HCT116 (cell line): ENCODE data around the gene CALML6. TPM values are rescaled to one million over a fixed set of nuclear protein-coding genes. Genes with fewer than 3 reads are reported as not detected.

Experiments
- ATAC-seq: fragments of 200-7000 bp; cut with Tn5 transposase; 2 replicates; pipeline ENCODE4 v1.9.1; 2020; ENCODE audit warnings: mild to moderate bottlenecking, moderate library complexity
- BruUV-seq: library from RNA; stranded (reverse); fragments of 400-500 nt; replicated peaks from 2 replicates; lab custom pipeline; 2021; lab: Mats Ljungman, UMichigan
- CTCF ChIA-PET: fragments of 300-600 bp; sonication (Branson Sonifier 250); formaldehyde crosslinking; loops from one replicate; lab custom pipeline; 2021; ENCODE audit warnings: antibody characterized with exemption; lab: Charles Lee
- POLR2A ChIA-PET: fragments of 300-600, 350-600 bp; sonication (Branson Sonifier 250); formaldehyde crosslinking; loops from one replicate; lab custom pipeline; 2021; ENCODE audit warnings: antibody characterized with exemption; lab: Charles Lee
- RAD21 ChIA-PET, 2 experiments: fragments of 300-600 bp; sonication (Branson Sonifier 250); formaldehyde crosslinking; loops; one replicate each; lab custom pipeline; 2023; ENCODE audit warnings: low total read pairs in 2 of 2; ENCODE audit not compliant: uncharacterized antibody in 2 of 2, unreplicated experiment in 2 of 2, low non-redundant PET in 1 of 2; lab: Charles Lee
- DNase-seq: peaks from one replicate; pipeline ENCODE4 v3.0.0-alpha.2; 2010; ENCODE audit warnings: low read depth, low spot score
- H2AFZ ChIP-seq: fragments of 200-600 bp; shearing (Covaris generic), sonication (generic); 2 replicates; pipeline ENCODE4 v1.6.1; 2017; ENCODE audit warnings: low read depth, mixed run types, mixed read lengths, antibody characterized with exemption, low read length; ENCODE audit not compliant: poor library complexity, severe bottlenecking
- H3K27ac ChIP-seq: 2 replicates; pipeline ENCODE4 v1.5.1; 2012; ENCODE audit warnings: low read depth, low read length
- H3K27me3 ChIP-seq: fragments of 200-600 bp; sonication (generic); 2 replicates; pipeline ENCODE4 v1.6.1; 2016; ENCODE audit warnings: mixed run types, low read length, mixed read lengths; ENCODE audit not compliant: insufficient read depth
- H3K36me3 ChIP-seq, 2 experiments: fragments of 200-500 bp in 1 of 2; fragments of 200-600 bp in 1 of 2; sonication (Bioruptor generic) in 1 of 2; sonication (generic) in 1 of 2; 2 replicates each; pipeline versions ENCODE4 v1.5.1 to v1.6.1; 2014 to 2016; ENCODE audit warnings: low read length in 2 of 2, inconsistent platforms in 1 of 2, mixed read lengths in 1 of 2, mixed run types in 1 of 2; ENCODE audit not compliant: insufficient read depth in 2 of 2, control insufficient read depth in 1 of 2
- H3K4me1 ChIP-seq, 2 experiments: fragments of 200-600 bp in 1 of 2; sonication (generic) in 1 of 2; 2 replicates each; pipeline versions ENCODE4 v1.5.1 to v1.6.1; 2012 to 2017; ENCODE audit warnings: low read length in 2 of 2, inconsistent platforms in 1 of 2, mild to moderate bottlenecking in 1 of 2, mixed read lengths in 1 of 2, mixed run types in 1 of 2, moderate library complexity in 1 of 2; ENCODE audit not compliant: insufficient read depth in 2 of 2, control insufficient read depth in 1 of 2
- H3K4me2 ChIP-seq: fragments of 200-600 bp; sonication (generic); 2 replicates; pipeline ENCODE4 v1.6.1; 2017; ENCODE audit warnings: mixed run types, low read length, mixed read lengths
- H3K4me3 ChIP-seq, 2 experiments: fragments of 200-600 bp in 1 of 2; sonication (generic) in 1 of 2; replicated peaks in 1 of 2; 2 replicates each; pipeline ENCODE4 v1.5.1; 2011 to 2016; ENCODE audit warnings: low read length in 2 of 2, control low read depth in 1 of 2, low read depth in 1 of 2, mild to moderate bottlenecking in 1 of 2, mixed read lengths in 1 of 2, mixed run types in 1 of 2
- H3K79me2 ChIP-seq: fragments of 200-600 bp; sonication (generic); 2 replicates; pipeline ENCODE4 v1.6.1; 2017; ENCODE audit warnings: mild to moderate bottlenecking, mixed run types, low read length, moderate library complexity, mixed read lengths; ENCODE audit not compliant: insufficient read depth
- H3K9ac ChIP-seq: fragments of 200-600 bp; sonication (generic); 2 replicates; pipeline ENCODE4 v1.6.1; 2016; ENCODE audit warnings: low read length, mixed read lengths
- H3K9me2 ChIP-seq: fragments of 200-600 bp; sonication (generic), shearing (Covaris generic); 2 replicates; pipeline ENCODE4 v1.6.1; 2017; ENCODE audit warnings: mixed run types, mild to moderate bottlenecking, moderate library complexity; ENCODE audit not compliant: insufficient read depth
- H3K9me3 ChIP-seq, 2 experiments: fragments of 200-500 bp in 1 of 2; fragments of 200-600 bp in 1 of 2; sonication (Bioruptor generic) in 1 of 2; sonication (generic) in 1 of 2; 2 replicates each; pipeline ENCODE4 v1.6.1; 2014 to 2017; ENCODE audit warnings: low read length in 2 of 2, mixed read lengths in 2 of 2, inconsistent platforms in 1 of 2, low read depth in 1 of 2, mild to moderate bottlenecking in 1 of 2, mixed run types in 1 of 2, moderate library complexity in 1 of 2; ENCODE audit not compliant: control insufficient read depth in 1 of 2, insufficient read depth in 1 of 2
- H4K20me1 ChIP-seq: fragments of 200-600 bp; sonication (generic), shearing (Covaris generic); 2 replicates; pipeline ENCODE4 v1.6.1; 2017; ENCODE audit warnings: mixed run types, mild to moderate bottlenecking, moderate library complexity; ENCODE audit not compliant: insufficient read depth
- EGR1 ChIP-seq: IDR thresholded peaks from 2 replicates; pipeline ENCODE4 v1.6.1; 2012; ENCODE audit warnings: low read depth
- ELF1 ChIP-seq: IDR thresholded peaks from 2 replicates; pipeline ENCODE4 v1.6.1; 2012; ENCODE audit warnings: low read depth, borderline replicate concordance
- EZH2 ChIP-seq: fragments of 200-600 bp; sonication (generic); IDR thresholded peaks from 2 replicates; pipeline ENCODE4 v1.6.1; 2017; ENCODE audit warnings: antibody characterized with exemption, mixed run types
- JUND ChIP-seq: IDR thresholded peaks from 2 replicates; pipeline ENCODE4 v1.6.1; 2012
- RAD21 ChIP-seq: IDR thresholded peaks from 2 replicates; pipeline ENCODE4 v1.6.1; 2012; ENCODE audit warnings: low read depth, mild to moderate bottlenecking
- SIN3A ChIP-seq: IDR thresholded peaks from 2 replicates; pipeline ENCODE4 v1.6.1; 2012; ENCODE audit warnings: low read depth
- SRF ChIP-seq: IDR thresholded peaks from 2 replicates; pipeline ENCODE4 v1.6.1; 2012; ENCODE audit warnings: low read depth
- YY1 ChIP-seq: IDR thresholded peaks from 2 replicates; pipeline ENCODE4 v1.6.1; 2011; ENCODE audit warnings: low read length, low read depth, moderate library complexity, mild to moderate bottlenecking; ENCODE audit not compliant: insufficient replicate concordance; ENCODE audit errors: extremely low read depth
- ZNF274 ChIP-seq: fragments of 200-500 bp; sonication (Bioruptor generic); IDR thresholded peaks from 2 replicates; pipeline ENCODE4 v1.6.1; 2014; ENCODE audit warnings: mild to moderate bottlenecking, low read depth, low read length, inconsistent platforms
- intact Hi-C: fragments of 100-400 bp; cut with micrococcal nuclease; formaldehyde crosslinking; loops from 2 replicates; pipeline ENCODE4 v1.10.0; 2022
- total RNA-seq: library from RNA; stranded (reverse); gene quantifications from one replicate; pipeline ENCODE4 v1.2.1, GENCODE V29; 2021; ENCODE audit not compliant: unreplicated experiment
- TF ChIP-seq, protein P1 (sequence below): IDR thresholded peaks from 2 replicates; pipeline ENCODE4 v1.6.1; 2012
- TF ChIP-seq, protein P2 (sequence below): IDR thresholded peaks from 2 replicates; pipeline ENCODE4 v1.6.1; 2012; ENCODE audit warnings: low read depth
- TF ChIP-seq, protein P3 (sequence below): IDR thresholded peaks from 2 replicates; pipeline ENCODE4 v1.6.1; 2011; ENCODE audit warnings: mild to moderate bottlenecking, low read length, moderate library complexity; ENCODE audit not compliant: insufficient replicate concordance; ENCODE audit errors: extremely low read depth

Gene CALML6
- total RNA-seq, 1 experiment from 2014 or later: 2.3 TPM

DNA sequence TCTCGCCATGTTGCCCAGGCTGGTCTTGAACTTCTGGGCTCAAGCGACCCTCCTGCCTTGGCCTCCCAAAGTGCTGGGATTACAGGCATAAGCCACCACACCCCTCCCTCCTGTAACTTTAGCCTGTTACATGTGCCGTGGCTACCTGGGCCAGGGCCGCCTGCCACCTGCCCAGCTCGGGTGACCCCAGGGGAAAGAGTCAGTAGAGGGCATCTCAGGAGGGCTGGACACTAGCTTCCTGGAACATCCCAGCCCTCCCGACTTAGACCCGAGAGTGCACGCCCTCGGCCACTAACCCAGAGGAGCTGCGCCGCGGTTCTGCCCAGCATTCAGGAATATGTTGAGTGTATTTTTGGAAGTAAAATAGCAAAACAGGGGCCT, 44.4 kb downstream of the CALML6 start:
- H3K4me3 ChIP-seq: peak overlapping the region; percentile 36 to 54
- H3K4me1 ChIP-seq: peaks cover 5 to 22% of the 10 kb centered on the region in 2 experiments; a peak in 3 of 4 replicates
- peak overlapping the region; percentile 91 for H3K4me2 ChIP-seq
- TF ChIP-seq RAD21 (no peak), JUND (no peak), ZNF274 (no peak), ELF1 (no peak), EGR1 (no peak), EZH2 (no peak), SRF (no peak), YY1 (no peak), SIN3A (no peak)
- TF ChIP-seq, protein P1, sequence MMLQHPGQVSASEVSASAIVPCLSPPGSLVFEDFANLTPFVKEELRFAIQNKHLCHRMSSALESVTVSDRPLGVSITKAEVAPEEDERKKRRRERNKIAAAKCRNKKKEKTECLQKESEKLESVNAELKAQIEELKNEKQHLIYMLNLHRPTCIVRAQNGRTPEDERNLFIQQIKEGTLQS: no peak
- TF ChIP-seq, protein P2, sequence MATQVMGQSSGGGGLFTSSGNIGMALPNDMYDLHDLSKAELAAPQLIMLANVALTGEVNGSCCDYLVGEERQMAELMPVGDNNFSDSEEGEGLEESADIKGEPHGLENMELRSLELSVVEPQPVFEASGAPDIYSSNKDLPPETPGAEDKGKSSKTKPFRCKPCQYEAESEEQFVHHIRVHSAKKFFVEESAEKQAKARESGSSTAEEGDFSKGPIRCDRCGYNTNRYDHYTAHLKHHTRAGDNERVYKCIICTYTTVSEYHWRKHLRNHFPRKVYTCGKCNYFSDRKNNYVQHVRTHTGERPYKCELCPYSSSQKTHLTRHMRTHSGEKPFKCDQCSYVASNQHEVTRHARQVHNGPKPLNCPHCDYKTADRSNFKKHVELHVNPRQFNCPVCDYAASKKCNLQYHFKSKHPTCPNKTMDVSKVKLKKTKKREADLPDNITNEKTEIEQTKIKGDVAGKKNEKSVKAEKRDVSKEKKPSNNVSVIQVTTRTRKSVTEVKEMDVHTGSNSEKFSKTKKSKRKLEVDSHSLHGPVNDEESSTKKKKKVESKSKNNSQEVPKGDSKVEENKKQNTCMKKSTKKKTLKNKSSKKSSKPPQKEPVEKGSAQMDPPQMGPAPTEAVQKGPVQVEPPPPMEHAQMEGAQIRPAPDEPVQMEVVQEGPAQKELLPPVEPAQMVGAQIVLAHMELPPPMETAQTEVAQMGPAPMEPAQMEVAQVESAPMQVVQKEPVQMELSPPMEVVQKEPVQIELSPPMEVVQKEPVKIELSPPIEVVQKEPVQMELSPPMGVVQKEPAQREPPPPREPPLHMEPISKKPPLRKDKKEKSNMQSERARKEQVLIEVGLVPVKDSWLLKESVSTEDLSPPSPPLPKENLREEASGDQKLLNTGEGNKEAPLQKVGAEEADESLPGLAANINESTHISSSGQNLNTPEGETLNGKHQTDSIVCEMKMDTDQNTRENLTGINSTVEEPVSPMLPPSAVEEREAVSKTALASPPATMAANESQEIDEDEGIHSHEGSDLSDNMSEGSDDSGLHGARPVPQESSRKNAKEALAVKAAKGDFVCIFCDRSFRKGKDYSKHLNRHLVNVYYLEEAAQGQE: no peak
- TF ChIP-seq, protein P3, sequence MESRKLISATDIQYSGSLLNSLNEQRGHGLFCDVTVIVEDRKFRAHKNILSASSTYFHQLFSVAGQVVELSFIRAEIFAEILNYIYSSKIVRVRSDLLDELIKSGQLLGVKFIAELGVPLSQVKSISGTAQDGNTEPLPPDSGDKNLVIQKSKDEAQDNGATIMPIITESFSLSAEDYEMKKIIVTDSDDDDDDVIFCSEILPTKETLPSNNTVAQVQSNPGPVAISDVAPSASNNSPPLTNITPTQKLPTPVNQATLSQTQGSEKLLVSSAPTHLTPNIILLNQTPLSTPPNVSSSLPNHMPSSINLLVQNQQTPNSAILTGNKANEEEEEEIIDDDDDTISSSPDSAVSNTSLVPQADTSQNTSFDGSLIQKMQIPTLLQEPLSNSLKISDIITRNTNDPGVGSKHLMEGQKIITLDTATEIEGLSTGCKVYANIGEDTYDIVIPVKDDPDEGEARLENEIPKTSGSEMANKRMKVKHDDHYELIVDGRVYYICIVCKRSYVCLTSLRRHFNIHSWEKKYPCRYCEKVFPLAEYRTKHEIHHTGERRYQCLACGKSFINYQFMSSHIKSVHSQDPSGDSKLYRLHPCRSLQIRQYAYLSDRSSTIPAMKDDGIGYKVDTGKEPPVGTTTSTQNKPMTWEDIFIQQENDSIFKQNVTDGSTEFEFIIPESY: no peak
- intact Hi-C loops: no loop called here
- ChIA-PET RAD21 (interaction anchor here (0.7 to 1.1 kb wide), 4 partner anchors 82 to 87 kb away, joined by 3 to 5 read pairs (median 3); no protein-coding TSS in a partner anchor), POLR2A (no interaction called here), CTCF (interaction anchor here (0.9 to 6.7 kb wide), 4 partner anchors 16 to 181 kb away, joined by 5 to 70 read pairs (median 5); no protein-coding TSS in a partner anchor)
- peak overlapping the region; percentile 21; the same call in 1 of the 2 replicates for H3K27ac ChIP-seq
- ATAC-seq (peak; percentile 44), DNase-seq (no peak)
- no peaks in the 10 kb centered on the region for H4K20me1 ChIP-seq
- H3K36me3 ChIP-seq: no peaks in the 10 kb centered on the region
- no TSS peak for BruUV-seq
- no peaks in the 10 kb centered on the region for H3K79me2 ChIP-seq
- H3K9me2 ChIP-seq: no peaks in the 10 kb centered on the region
- H2AFZ ChIP-seq: peak overlapping the region; percentile 84
- peak overlapping the region; percentile 17; the same call in 1 of the 2 replicates for H3K9ac ChIP-seq
- H3K9me3 ChIP-seq: no peaks in the 10 kb centered on the region
- no peaks in the 10 kb centered on the region for H3K27me3 ChIP-seq
